Measurements from ENCODE around the gene CCND2. TPM values are rescaled to one million over a fixed set of nuclear protein-coding genes. Genes with fewer than 3 reads are reported as not detected.

The CCND2 gene
- total RNA-seq, 1 donor from 2014 or later: 12.6 TPM

DNA sequence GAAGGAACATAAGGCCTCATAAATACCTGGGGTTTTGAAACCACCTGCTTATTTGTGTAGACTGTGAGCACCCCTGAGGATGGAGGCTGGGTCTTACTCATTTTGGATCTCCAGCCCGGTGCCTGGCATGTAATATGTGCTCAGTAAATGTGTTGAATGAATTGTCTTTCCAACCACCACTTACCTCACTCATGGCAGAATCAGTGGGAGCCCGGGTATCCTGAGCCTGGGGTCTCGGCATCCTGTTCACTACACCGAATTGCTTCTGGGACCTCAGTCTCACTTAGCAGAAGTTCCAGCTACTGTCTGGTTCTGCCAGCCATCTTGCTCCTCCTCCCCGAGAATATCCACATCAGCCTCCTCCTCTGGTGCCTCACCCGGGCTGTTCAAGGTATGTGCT, 43.0 kb upstream of the CCND2 start:
- Mint-ChIP-seq H3K4me1 (ENCODE audit: unreplicated experiment) (no peaks in the 10 kb centered on the region), H3K27ac (ENCODE audit: unreplicated experiment) (no peak overlapping the region), H3K4me3 (ENCODE audit: unreplicated experiment) (no peak overlapping the region), H3K9me3 (ENCODE audit: unreplicated experiment) (no peaks in the 10 kb centered on the region), H3K36me3 (ENCODE audit: unreplicated experiment) (no peaks in the 10 kb centered on the region), H3K27me3 (ENCODE audit: unreplicated experiment) (peaks cover 10% of the 10 kb centered on the region)
- peak; percentile 60 for DNase-seq (ENCODE audit: extremely low spot score, unreplicated experiment)
- TF ChIP-seq, protein P1, sequence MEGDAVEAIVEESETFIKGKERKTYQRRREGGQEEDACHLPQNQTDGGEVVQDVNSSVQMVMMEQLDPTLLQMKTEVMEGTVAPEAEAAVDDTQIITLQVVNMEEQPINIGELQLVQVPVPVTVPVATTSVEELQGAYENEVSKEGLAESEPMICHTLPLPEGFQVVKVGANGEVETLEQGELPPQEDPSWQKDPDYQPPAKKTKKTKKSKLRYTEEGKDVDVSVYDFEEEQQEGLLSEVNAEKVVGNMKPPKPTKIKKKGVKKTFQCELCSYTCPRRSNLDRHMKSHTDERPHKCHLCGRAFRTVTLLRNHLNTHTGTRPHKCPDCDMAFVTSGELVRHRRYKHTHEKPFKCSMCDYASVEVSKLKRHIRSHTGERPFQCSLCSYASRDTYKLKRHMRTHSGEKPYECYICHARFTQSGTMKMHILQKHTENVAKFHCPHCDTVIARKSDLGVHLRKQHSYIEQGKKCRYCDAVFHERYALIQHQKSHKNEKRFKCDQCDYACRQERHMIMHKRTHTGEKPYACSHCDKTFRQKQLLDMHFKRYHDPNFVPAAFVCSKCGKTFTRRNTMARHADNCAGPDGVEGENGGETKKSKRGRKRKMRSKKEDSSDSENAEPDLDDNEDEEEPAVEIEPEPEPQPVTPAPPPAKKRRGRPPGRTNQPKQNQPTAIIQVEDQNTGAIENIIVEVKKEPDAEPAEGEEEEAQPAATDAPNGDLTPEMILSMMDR (IDR thresholded peaks at IDR 0.05): no peak

DNA sequence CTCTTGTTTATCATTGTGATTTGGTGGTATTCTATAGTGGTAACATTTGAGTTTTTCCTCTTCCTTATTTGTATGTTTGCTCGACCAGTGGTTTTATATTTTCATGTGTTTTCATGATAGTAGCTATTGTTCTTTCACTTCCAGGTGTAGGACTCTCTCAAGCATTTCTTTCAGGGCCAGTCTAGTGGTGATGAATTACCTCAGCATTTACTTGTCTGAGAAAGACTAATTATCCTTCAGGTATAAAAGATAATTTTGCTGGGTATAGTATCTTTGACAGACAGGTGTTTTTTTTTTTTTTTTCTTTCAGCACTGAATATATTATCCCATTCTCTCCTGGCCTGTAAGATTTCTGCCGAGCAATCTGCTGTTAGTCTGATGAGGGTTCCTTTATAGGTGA, 35.0 kb upstream of the CCND2 start:
- Mint-ChIP-seq H3K27ac (ENCODE audit: unreplicated experiment) (no peak overlapping the region), H3K27me3 (ENCODE audit: unreplicated experiment) (peaks cover 20% of the 10 kb centered on the region), H3K9me3 (ENCODE audit: unreplicated experiment) (peaks cover 6% of the 10 kb centered on the region)

DNA sequence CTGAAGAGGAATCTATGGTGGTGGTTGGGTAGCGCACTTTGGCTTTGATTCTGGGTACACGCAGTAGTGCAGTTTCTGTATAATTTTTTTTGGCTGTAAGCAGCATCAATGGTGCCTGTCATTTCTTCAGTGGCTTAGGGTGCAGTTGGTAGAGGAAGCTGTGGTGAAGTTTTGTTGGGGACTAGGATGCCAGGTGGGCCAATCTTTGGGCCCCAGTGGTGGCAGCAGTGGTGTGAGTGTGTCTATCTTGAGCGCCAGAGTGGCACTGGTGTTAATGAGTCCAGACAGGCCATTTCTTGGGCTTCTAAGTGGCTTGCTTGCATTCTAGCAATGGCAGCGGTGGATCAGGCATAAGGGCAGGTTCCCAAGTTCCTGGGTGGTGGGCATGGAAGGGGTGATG, 33.8 kb upstream of the CCND2 start:
- H3K36me3 Mint-ChIP-seq (ENCODE audit: unreplicated experiment): no peaks in the 10 kb centered on the region
- no peaks in the 10 kb centered on the region for H3K4me1 Mint-ChIP-seq (ENCODE audit: unreplicated experiment)
- no peak overlapping the region for H3K27ac Mint-ChIP-seq (ENCODE audit: unreplicated experiment)
- H3K4me3 Mint-ChIP-seq (ENCODE audit: unreplicated experiment): no peak overlapping the region
- H3K9me3 Mint-ChIP-seq (ENCODE audit: unreplicated experiment): peaks cover 6% of the 10 kb centered on the region
- H3K27me3 Mint-ChIP-seq (ENCODE audit: unreplicated experiment): peaks cover 16% of the 10 kb centered on the region
- no peak for DNase-seq (ENCODE audit: extremely low spot score, unreplicated experiment)
- TF ChIP-seq, protein P1 (IDR thresholded peaks at IDR 0.05): no peak

More for the DNA sequence above, 35.0 kb upstream of the CCND2 start:
- Mint-ChIP-seq H3K36me3 (ENCODE audit: unreplicated experiment) (no peaks in the 10 kb centered on the region), H3K4me3 (ENCODE audit: unreplicated experiment) (no peak overlapping the region), H3K4me1 (ENCODE audit: unreplicated experiment) (no peaks in the 10 kb centered on the region)
- DNase-seq (ENCODE audit: extremely low spot score, unreplicated experiment): no peak
- TF ChIP-seq, protein P1 (IDR thresholded peaks at IDR 0.05): no peak

DNA sequence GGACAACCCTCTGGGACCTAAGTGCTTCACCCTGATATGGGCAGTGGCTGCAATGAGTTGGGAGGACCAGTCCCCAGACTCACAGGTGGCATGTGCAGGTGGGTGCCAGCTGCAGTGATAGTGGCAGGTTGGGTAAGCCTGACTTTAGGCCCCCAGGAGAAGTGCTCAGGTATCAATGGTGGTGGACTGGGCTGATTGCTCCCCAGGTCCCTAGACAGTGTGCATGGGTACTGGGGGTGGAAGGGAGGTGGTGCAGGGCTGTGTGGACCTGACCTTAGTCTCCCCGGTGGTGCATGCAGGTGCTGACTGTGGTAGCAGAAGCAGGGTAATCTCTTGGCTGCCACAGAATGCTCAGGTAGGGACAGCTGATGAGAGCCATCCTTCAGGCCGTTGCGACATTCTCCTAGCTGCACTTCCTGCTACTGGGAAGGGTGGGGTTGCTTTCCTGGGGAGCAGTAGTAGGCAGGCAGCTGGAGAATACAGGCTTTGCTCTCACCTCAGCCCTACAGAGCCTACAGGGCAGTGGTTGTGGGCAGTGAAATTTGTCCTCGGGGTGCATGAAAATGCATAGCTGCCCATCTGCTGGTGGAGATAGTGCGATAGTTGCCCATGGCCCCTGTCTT, 33.3 kb upstream of the CCND2 start:
- Mint-ChIP-seq H3K9me3 (ENCODE audit: unreplicated experiment) (peaks cover 6% of the 10 kb centered on the region), H3K36me3 (ENCODE audit: unreplicated experiment) (no peaks in the 10 kb centered on the region), H3K27ac (ENCODE audit: unreplicated experiment) (no peak overlapping the region), H3K4me1 (ENCODE audit: unreplicated experiment) (no peaks in the 10 kb centered on the region), H3K27me3 (ENCODE audit: unreplicated experiment) (peaks cover 12% of the 10 kb centered on the region), H3K4me3 (ENCODE audit: unreplicated experiment) (no peak overlapping the region)
- TF ChIP-seq, protein P1 (IDR thresholded peaks at IDR 0.05): no peak
- DNase-seq (ENCODE audit: extremely low spot score, unreplicated experiment): no peak

DNA sequence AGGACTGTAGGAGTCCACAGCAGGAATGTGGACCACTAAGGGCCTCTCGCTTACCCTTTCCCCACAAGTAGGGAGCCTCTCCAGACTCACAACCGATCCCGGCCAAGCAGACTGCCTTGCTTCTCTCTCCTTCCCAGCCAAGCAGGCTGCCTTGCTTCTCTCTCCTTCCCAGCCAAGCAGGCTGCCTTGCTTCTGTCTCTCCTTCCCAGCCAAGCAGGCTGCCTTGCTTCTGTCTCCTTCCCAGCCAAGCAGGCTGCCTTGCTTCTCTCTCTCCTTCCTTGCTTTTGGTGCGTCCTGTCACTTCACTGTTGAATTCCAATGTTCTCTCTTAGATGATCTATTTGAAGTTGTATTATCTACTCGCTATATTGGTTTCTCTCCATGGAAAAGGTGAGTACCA, 32.6 kb upstream of the CCND2 start:
- Mint-ChIP-seq H3K4me1 (ENCODE audit: unreplicated experiment) (no peaks in the 10 kb centered on the region), H3K27me3 (ENCODE audit: unreplicated experiment) (peaks cover 8% of the 10 kb centered on the region), H3K9me3 (ENCODE audit: unreplicated experiment) (peaks cover 6% of the 10 kb centered on the region), H3K4me3 (ENCODE audit: unreplicated experiment) (no peak overlapping the region), H3K36me3 (ENCODE audit: unreplicated experiment) (no peaks in the 10 kb centered on the region), H3K27ac (ENCODE audit: unreplicated experiment) (no peak overlapping the region)
- no peak for DNase-seq (ENCODE audit: extremely low spot score, unreplicated experiment)
- TF ChIP-seq, protein P1 (IDR thresholded peaks at IDR 0.05): no peak
